ENCODE results near the gene SLC22A2. TPM values are rescaled to one million over a fixed set of nuclear protein-coding genes. Genes with fewer than 3 reads are reported as not detected.
A peak's percentile ranks its signal among the peaks of the same experiment; 100 is the strongest.
"Not testable (repeated sequence)": the region's sequence is repeated elsewhere in the genome, so short reads cannot be mapped to it uniquely, and the experiment has no call there.

Gene SLC22A2
- polyA plus RNA-seq, 2 donors = 0.18 TPM; not detected in 1

GRCh38 chr6:160238278-160238711 is 20.3 kb downstream of the SLC22A2 start:
- H3K4me1 ChIP-seq (ENCODE audit: control insufficient read depth in 2 of 2, insufficient read depth in 2 of 2, low read length in 1 of 2) = peaks cover 0 to 3% of the 10 kb centered on the region in 2 donors
- peak overlapping the region in 1 of 2 donors; percentile 77 for H3K27ac ChIP-seq (ENCODE audit: low read depth in 2 of 2, low read length in 1 of 2)
- no peak overlapping the region for H3K4me3 ChIP-seq (ENCODE audit: low read depth in 1 of 2, low read length in 2 of 2)
- H3K27me3 ChIP-seq (ENCODE audit: control insufficient read depth in 1 of 2, insufficient read depth in 2 of 2, low read length in 2 of 2) = no peaks in the 10 kb centered on the region
- no peaks in the 10 kb centered on the region for H3K9me3 ChIP-seq (ENCODE audit: control insufficient read depth in 2 of 2, insufficient read depth in 1 of 2, low read depth in 1 of 2, low read length in 1 of 2)
- H3K36me3 ChIP-seq (ENCODE audit: control insufficient read depth in 2 of 2, insufficient read depth in 2 of 2, low read length in 1 of 2) = no peaks in the 10 kb centered on the region
- WGBS, 2 donors = 25 to 27% methylated on average over 2 of the region's 2 CpGs

DNA sequence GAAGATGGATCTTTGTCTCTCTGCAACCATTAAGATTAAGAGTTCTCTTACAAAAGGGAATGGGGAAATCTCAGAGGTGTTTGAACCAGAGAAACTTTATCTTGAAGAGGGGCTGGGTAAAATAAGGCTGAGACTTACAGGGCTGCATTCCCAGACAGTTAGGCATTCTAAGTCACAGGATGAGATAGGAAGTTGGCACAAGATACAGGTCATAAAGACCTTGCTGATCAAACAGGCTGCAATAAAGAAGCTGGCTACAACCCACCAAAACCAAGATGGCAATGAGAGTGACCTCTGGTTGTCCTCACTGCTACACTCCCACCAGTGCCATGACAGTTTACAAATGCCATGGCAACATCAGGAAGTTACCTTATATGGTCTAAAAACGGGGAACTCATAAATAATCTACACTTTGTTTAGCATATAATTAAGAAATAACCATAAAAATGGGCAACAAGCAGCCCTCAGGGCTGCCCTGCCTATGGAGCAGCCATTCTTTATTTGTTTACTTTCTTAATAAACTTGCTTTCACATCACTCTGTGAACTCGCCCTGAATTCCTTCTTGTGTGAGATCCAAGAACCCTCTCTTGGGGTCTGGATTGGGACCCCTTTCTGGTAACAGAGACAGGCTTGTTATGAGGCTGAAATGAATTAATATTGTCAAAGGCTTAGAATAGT is 20.9 kb downstream of the SLC22A2 start:
- H3K27ac ChIP-seq (ENCODE audit: low read depth in 2 of 2, low read length in 1 of 2) = peak overlapping the region; percentile 41 to 77
- WGBS, 2 donors = 55 to 62% methylated on average over 2 of the region's 2 CpGs
- not testable (repeated sequence) for H3K9me3 ChIP-seq (ENCODE audit: control insufficient read depth in 2 of 2, insufficient read depth in 1 of 2, low read depth in 1 of 2, low read length in 1 of 2); H3K27me3 ChIP-seq (ENCODE audit: control insufficient read depth in 1 of 2, insufficient read depth in 2 of 2, low read length in 2 of 2); H3K4me3 ChIP-seq (ENCODE audit: low read depth in 1 of 2, low read length in 2 of 2); H3K36me3 ChIP-seq (ENCODE audit: control insufficient read depth in 2 of 2, insufficient read depth in 2 of 2, low read length in 1 of 2); H3K4me1 ChIP-seq (ENCODE audit: control insufficient read depth in 2 of 2, insufficient read depth in 2 of 2, low read length in 1 of 2)

- not testable (repeated sequence) for H3K9me3 ChIP-seq (ENCODE audit: control insufficient read depth in 2 of 2, insufficient read depth in 1 of 2, low read depth in 1 of 2, low read length in 1 of 2); H3K36me3 ChIP-seq (ENCODE audit: control insufficient read depth in 2 of 2, insufficient read depth in 2 of 2, low read length in 1 of 2); H3K27ac ChIP-seq (ENCODE audit: low read depth in 2 of 2, low read length in 1 of 2); H3K4me1 ChIP-seq (ENCODE audit: control insufficient read depth in 2 of 2, insufficient read depth in 2 of 2, low read length in 1 of 2); H3K4me3 ChIP-seq (ENCODE audit: low read depth in 1 of 2, low read length in 2 of 2); H3K27me3 ChIP-seq (ENCODE audit: control insufficient read depth in 1 of 2, insufficient read depth in 2 of 2, low read length in 2 of 2)
- 62 to 68% methylated on average over 2 of the region's 2 CpGs for WGBS, 2 donors
These were observed 22.3 kb downstream of the SLC22A2 start for GRCh38 chr6:160236235-160236872.

GRCh38 chr6:160233950-160234640 is 24.5 kb downstream of the SLC22A2 start:
- not testable (repeated sequence) for H3K27ac ChIP-seq (ENCODE audit: low read depth in 2 of 2, low read length in 1 of 2); H3K27me3 ChIP-seq (ENCODE audit: control insufficient read depth in 1 of 2, insufficient read depth in 2 of 2, low read length in 2 of 2); H3K4me3 ChIP-seq (ENCODE audit: low read depth in 1 of 2, low read length in 2 of 2); H3K9me3 ChIP-seq (ENCODE audit: control insufficient read depth in 2 of 2, insufficient read depth in 1 of 2, low read depth in 1 of 2, low read length in 1 of 2); H3K36me3 ChIP-seq (ENCODE audit: control insufficient read depth in 2 of 2, insufficient read depth in 2 of 2, low read length in 1 of 2); H3K4me1 ChIP-seq (ENCODE audit: control insufficient read depth in 2 of 2, insufficient read depth in 2 of 2, low read length in 1 of 2)
- WGBS, 2 donors = 81 to 87% methylated on average over 12 of the region's 12 CpGs

- Histone ChIP-seq H3K27me3 (ENCODE audit: control insufficient read depth in 1 of 2, insufficient read depth in 2 of 2, low read length in 2 of 2) (no peaks in the 10 kb centered on the region), H3K9me3 (ENCODE audit: control insufficient read depth in 2 of 2, insufficient read depth in 1 of 2, low read depth in 1 of 2, low read length in 1 of 2) (no peaks in the 10 kb centered on the region), H3K4me1 (ENCODE audit: control insufficient read depth in 2 of 2, insufficient read depth in 2 of 2, low read length in 1 of 2) (peaks cover 0 to 3% of the 10 kb centered on the region in 2 donors), H3K4me3 (ENCODE audit: low read depth in 1 of 2, low read length in 2 of 2) (no peak overlapping the region), H3K27ac (ENCODE audit: low read depth in 2 of 2, low read length in 1 of 2) (no peak overlapping the region), H3K36me3 (ENCODE audit: control insufficient read depth in 2 of 2, insufficient read depth in 2 of 2, low read length in 1 of 2) (no peaks in the 10 kb centered on the region)
- 48 to 74% methylated on average over 1 of the region's 1 CpG for WGBS, 2 donors
These were observed 30.9 kb downstream of the SLC22A2 start for GRCh38 chr6:160227769-160228161.

DNA sequence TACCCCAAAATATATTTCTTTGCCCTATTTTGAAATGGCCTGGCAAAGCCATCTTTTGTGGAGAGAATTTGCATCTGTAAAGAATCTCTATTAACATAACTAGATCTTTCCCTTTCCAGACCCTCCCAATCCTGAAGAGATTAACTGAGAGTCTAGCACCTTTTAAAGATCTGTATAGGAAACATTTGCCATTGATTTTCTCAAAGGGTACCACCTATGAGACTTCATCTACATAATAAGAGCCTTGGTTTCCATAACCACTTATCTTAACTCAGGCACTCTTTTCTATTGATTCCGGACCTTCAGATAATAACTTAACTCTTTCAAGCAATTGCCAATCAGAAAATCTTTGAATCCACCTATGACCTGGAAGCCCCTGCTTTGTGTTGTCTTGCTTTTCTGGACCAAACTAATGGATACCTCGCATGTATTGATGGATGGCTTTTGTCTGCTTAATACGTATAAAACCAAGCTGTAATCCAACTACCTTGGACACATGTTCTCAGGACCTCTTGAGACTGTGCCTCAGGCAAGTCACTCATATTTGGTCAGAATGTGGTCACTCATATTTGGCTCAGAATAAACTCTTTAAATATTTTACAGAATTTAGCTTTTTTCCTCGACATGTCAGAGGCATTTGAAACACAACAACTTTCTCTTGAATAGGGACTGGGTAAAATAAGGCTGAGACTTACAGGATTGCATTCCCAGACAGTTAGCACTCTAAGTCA is 31.4 kb downstream of the SLC22A2 start:
- Histone ChIP-seq H3K36me3 (ENCODE audit: control insufficient read depth in 2 of 2, insufficient read depth in 2 of 2, low read length in 1 of 2) (no peaks in the 10 kb centered on the region), H3K27ac (ENCODE audit: low read depth in 2 of 2, low read length in 1 of 2) (no peak overlapping the region), H3K27me3 (ENCODE audit: control insufficient read depth in 1 of 2, insufficient read depth in 2 of 2, low read length in 2 of 2) (no peaks in the 10 kb centered on the region), H3K9me3 (ENCODE audit: control insufficient read depth in 2 of 2, insufficient read depth in 1 of 2, low read depth in 1 of 2, low read length in 1 of 2) (no peaks in the 10 kb centered on the region), H3K4me1 (ENCODE audit: control insufficient read depth in 2 of 2, insufficient read depth in 2 of 2, low read length in 1 of 2) (peaks cover 0 to 3% of the 10 kb centered on the region in 2 donors), H3K4me3 (ENCODE audit: low read depth in 1 of 2, low read length in 2 of 2) (no peak overlapping the region)
- 69 to 81% methylated on average over 4 of the region's 4 CpGs for WGBS, 2 donors

- Histone ChIP-seq H3K9me3 (ENCODE audit: control insufficient read depth in 2 of 2, insufficient read depth in 1 of 2, low read depth in 1 of 2, low read length in 1 of 2) (no peaks in the 10 kb centered on the region), H3K27me3 (ENCODE audit: control insufficient read depth in 1 of 2, insufficient read depth in 2 of 2, low read length in 2 of 2) (no peaks in the 10 kb centered on the region), H3K27ac (ENCODE audit: low read depth in 2 of 2, low read length in 1 of 2) (no peak overlapping the region), H3K36me3 (ENCODE audit: control insufficient read depth in 2 of 2, insufficient read depth in 2 of 2, low read length in 1 of 2) (no peaks in the 10 kb centered on the region), H3K4me3 (ENCODE audit: low read depth in 1 of 2, low read length in 2 of 2) (no peak overlapping the region), H3K4me1 (ENCODE audit: control insufficient read depth in 2 of 2, insufficient read depth in 2 of 2, low read length in 1 of 2) (peaks cover 0 to 3% of the 10 kb centered on the region in 2 donors)
- WGBS, 2 donors = 76 to 84% methylated on average over 7 of the region's 7 CpGs
These were observed 32.5 kb downstream of the SLC22A2 start for GRCh38 chr6:160226118-160226591.

GRCh38 chr6:160224639-160225237 is 33.9 kb downstream of the SLC22A2 start:
- Histone ChIP-seq H3K27ac (ENCODE audit: low read depth in 2 of 2, low read length in 1 of 2) (no peak overlapping the region), H3K4me3 (ENCODE audit: low read depth in 1 of 2, low read length in 2 of 2) (no peak overlapping the region), H3K4me1 (ENCODE audit: control insufficient read depth in 2 of 2, insufficient read depth in 2 of 2, low read length in 1 of 2) (peaks cover 0 to 3% of the 10 kb centered on the region in 2 donors), H3K27me3 (ENCODE audit: control insufficient read depth in 1 of 2, insufficient read depth in 2 of 2, low read length in 2 of 2) (no peaks in the 10 kb centered on the region), H3K9me3 (ENCODE audit: control insufficient read depth in 2 of 2, insufficient read depth in 1 of 2, low read depth in 1 of 2, low read length in 1 of 2) (no peaks in the 10 kb centered on the region), H3K36me3 (ENCODE audit: control insufficient read depth in 2 of 2, insufficient read depth in 2 of 2, low read length in 1 of 2) (no peaks in the 10 kb centered on the region)
- 76 to 85% methylated on average over 3 of the region's 3 CpGs for WGBS, 2 donors

GRCh38 chr6:160222491-160222890 is 36.1 kb downstream of the SLC22A2 start:
- Histone ChIP-seq H3K4me3 (ENCODE audit: low read depth in 1 of 2, low read length in 2 of 2) (no peak overlapping the region), H3K27ac (ENCODE audit: low read depth in 2 of 2, low read length in 1 of 2) (no peak overlapping the region), H3K9me3 (ENCODE audit: control insufficient read depth in 2 of 2, insufficient read depth in 1 of 2, low read depth in 1 of 2, low read length in 1 of 2) (peaks cover 0 to 3% of the 10 kb centered on the region in 2 donors), H3K36me3 (ENCODE audit: control insufficient read depth in 2 of 2, insufficient read depth in 2 of 2, low read length in 1 of 2) (no peaks in the 10 kb centered on the region), H3K27me3 (ENCODE audit: control insufficient read depth in 1 of 2, insufficient read depth in 2 of 2, low read length in 2 of 2) (no peaks in the 10 kb centered on the region), H3K4me1 (ENCODE audit: control insufficient read depth in 2 of 2, insufficient read depth in 2 of 2, low read length in 1 of 2) (peaks cover 0 to 3% of the 10 kb centered on the region in 2 donors)
- WGBS, 2 donors = 81 to 88% methylated on average over 4 of the region's 4 CpGs

Data from esophagus (tissue), 2 donors.